Renal cortical epithelial cell (primary cell): ENCODE data around the gene DNAJC10. TPM values are rescaled to one million over a fixed set of nuclear protein-coding genes. Genes with fewer than 3 reads are reported as not detected.

Experiments
- DNase-seq: peaks from one replicate; pipeline ENCODE4 v3.0.0-alpha.2; 2011; ENCODE audit warnings: low read depth
- total RNA-seq: library from RNA; depleted of rRNA; stranded (reverse); fragments of >200 nt; gene quantifications from 2 replicates; pipeline ENCODE4 v1.2.3, GENCODE V29; 2014

Gene DNAJC10
- total RNA-seq, 1 donor from 2014 or later, result 202 TPM

- no peak for DNase-seq
These were observed 117.2 kb downstream of the DNAJC10 start for GRCh38 chr2:182833084-182833854.

- DNase-seq, result no peak
These were observed 118.2 kb downstream of the DNAJC10 start for GRCh38 chr2:182834293-182834692.

GRCh38 chr2:182836451-182836850, 120.4 kb downstream of the DNAJC10 start:
- DNase-seq, result no peak

Other genes with a start within 250 kb of the DNAJC10 start
- not detected in 2 replicates for gene FRZB, start 150.4 kb downstream of the DNAJC10 start, total RNA-seq